Measurements from ENCODE around the gene RTKN2. TPM values are rescaled to one million over a fixed set of nuclear protein-coding genes. Genes with fewer than 3 reads are reported as not detected.

RTKN2 gene
- total and polyA plus RNA-seq, 9 of the 15 experiments (the other 6 are each of a cell fraction or from before 2014, with no cell fraction given): 0.03 to 0.11 (median 0.05) TPM; not detected in 2

DNA sequence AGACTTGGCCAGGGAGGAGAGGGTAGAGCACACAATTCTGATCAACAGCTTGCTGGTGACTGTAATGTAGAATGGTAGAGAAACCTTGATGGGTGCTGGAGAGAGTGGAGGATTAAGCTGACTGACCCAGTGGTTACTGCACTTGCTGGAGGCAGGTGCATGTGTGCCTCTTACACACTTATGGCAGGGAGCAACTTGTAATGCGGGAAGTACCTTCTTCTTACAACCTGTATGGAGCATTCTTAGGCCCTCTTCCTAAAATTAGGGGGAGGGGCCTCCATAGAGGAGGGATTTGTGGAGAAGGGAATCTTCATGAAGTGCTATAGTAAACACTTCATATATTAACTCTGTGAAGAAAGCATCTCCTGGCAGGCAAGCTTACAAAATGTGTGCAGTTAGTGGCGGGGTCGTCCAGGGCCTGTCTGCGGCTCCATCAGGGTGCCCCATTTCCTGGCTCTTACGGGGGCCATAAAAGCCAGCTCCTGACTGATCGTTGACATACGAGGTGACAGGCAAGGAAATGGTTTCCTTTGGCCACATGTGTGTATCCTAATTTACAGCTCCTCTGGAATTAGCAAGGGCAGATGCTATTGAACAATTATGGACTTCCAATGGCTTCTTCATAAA, 113.5 kb downstream of the RTKN2 start (continued):
- TF ChIP-seq, protein P1, sequence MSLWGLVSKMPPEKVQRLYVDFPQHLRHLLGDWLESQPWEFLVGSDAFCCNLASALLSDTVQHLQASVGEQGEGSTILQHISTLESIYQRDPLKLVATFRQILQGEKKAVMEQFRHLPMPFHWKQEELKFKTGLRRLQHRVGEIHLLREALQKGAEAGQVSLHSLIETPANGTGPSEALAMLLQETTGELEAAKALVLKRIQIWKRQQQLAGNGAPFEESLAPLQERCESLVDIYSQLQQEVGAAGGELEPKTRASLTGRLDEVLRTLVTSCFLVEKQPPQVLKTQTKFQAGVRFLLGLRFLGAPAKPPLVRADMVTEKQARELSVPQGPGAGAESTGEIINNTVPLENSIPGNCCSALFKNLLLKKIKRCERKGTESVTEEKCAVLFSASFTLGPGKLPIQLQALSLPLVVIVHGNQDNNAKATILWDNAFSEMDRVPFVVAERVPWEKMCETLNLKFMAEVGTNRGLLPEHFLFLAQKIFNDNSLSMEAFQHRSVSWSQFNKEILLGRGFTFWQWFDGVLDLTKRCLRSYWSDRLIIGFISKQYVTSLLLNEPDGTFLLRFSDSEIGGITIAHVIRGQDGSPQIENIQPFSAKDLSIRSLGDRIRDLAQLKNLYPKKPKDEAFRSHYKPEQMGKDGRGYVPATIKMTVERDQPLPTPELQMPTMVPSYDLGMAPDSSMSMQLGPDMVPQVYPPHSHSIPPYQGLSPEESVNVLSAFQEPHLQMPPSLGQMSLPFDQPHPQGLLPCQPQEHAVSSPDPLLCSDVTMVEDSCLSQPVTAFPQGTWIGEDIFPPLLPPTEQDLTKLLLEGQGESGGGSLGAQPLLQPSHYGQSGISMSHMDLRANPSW (CRISPR knock-in tag; IDR thresholded peaks at IDR 0.05): no peak
- TF ChIP-seq MED1 (CRISPR knock-in tag; IDR thresholded peaks at IDR 0.05; ENCODE audit: borderline replicate concordance): no peak
- no peak for TF ChIP-seq RFX5 (IDR thresholded peaks at IDR 0.05; ENCODE audit: low read depth, low read length)
- TF ChIP-seq, protein P2, sequence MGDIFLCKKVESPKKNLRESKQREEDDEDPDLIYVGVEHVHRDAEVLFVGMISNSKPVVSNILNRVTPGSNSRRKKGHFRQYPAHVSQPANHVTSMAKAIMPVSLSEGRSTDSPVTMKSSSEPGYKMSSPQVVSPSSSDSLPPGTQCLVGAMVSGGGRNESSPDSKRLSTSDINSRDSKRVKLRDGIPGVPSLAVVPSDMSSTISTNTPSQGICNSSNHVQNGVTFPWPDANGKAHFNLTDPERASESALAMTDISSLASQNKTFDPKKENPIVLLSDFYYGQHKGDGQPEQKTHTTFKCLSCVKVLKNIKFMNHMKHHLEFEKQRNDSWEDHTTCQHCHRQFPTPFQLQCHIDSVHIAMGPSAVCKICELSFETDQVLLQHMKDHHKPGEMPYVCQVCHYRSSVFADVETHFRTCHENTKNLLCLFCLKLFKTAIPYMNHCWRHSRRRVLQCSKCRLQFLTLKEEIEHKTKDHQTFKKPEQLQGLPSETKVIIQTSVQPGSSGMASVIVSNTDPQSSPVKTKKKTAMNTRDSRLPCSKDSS (IDR thresholded peaks at IDR 0.05; ENCODE audit: low read depth, partially characterized antibody): no peak

DNA sequence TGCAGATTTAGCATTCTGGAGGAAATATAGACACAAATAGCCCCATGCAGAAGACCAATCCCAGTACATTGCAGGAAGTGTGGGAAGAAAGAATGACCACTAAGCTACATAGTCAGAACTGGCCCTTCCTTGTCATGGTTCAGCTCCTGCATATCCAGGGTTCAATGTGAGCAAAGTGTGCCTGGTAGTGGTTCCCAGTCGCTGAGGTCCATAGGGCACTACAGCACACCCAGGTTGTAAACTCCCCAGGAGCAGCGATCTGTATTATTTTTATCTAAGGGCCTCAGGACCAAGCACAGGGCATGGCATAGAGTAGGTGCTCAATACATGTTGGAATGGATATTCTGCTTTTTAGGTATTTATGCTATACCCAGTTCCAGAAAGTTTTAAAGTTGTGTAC, 114.4 kb downstream of the RTKN2 start:
- Histone ChIP-seq H2AFZ (ENCODE audit: low read depth, low read length) (no peak overlapping the region), H3K9me1 (ENCODE audit: control insufficient read depth, insufficient read depth, low read length) (no peaks in the 10 kb centered on the region), H3K9ac (ENCODE audit: insufficient read depth in 1 of 2, low read depth in 2 of 2, low read length in 2 of 2) (no peak overlapping the region), H3K36me3 (ENCODE audit: control insufficient read depth, insufficient read depth, low read length) (no peaks in the 10 kb centered on the region), H3K4me3 (no peak overlapping the region), H4K20me1 (replicated peaks; ENCODE audit: control insufficient read depth, insufficient read depth, low read length) (no peaks in the 10 kb centered on the region), H3K4me1 (replicated peaks in 1 of 2; ENCODE audit: control insufficient read depth in 2 of 2, insufficient read depth in 2 of 2, low read length in 2 of 2) (no peaks in the 10 kb centered on the region), H3K9me3 (replicated peaks; ENCODE audit: control insufficient read depth, insufficient read depth, low read depth, low read length) (no peaks in the 10 kb centered on the region), H3K79me2 (ENCODE audit: control insufficient read depth, insufficient read depth, low read length) (no peaks in the 10 kb centered on the region), H3K4me2 (ENCODE audit: insufficient read depth, low read length) (no peak overlapping the region), H3K27ac (ENCODE audit: extremely low read depth, low read depth, low read length) (no peak overlapping the region), H3K27me3 (ENCODE audit: control insufficient read depth in 2 of 2, insufficient read depth in 2 of 2, low read length in 2 of 2) (peaks cover 0 to 1% of the 10 kb centered on the region in 2 experiments; a peak in 1 of 5 replicates)
- ChIA-PET CTCF (ENCODE audit: low intra/inter-chr PET ratio) (no interaction called here), POLR2A (no interaction called here)
- DNase-seq (ENCODE audit: extremely low read depth in 1 of 4, low spot score in 3 of 4) (no peak), ATAC-seq (no peak), FAIRE-seq (no peak)
- TF ChIP-seq ZNF75A (CRISPR knock-in tag; IDR thresholded peaks at IDR 0.05) (no peak), ZNF589 (CRISPR knock-in tag; IDR thresholded peaks at IDR 0.05; ENCODE audit: low read depth) (no peak), ZNF830 (CRISPR knock-in tag; IDR thresholded peaks at IDR 0.05) (no peak), KAT8 (IDR thresholded peaks at IDR 0.05; ENCODE audit: low read depth) (no peak), TRIM28 (IDR thresholded peaks at IDR 0.05) (no peak)
- in situ Hi-C loops (cut with MboI): no loop called here
- 0% methylated on average over 2 of the region's 2 CpGs for WGBS (ENCODE audit: insufficient coverage, low coverage, missing lambda C conversion rate)
- no TSS peak for BruUV-seq (replicated peaks)
- intact Hi-C loops (cut with micrococcal nuclease): loop anchor here (5.0 kb wide), 1 partner anchor 58 kb away; no protein-coding TSS in a partner anchor

Measured in K562 (cell line).